ENCODE measurements around the gene ST6GALNAC6. TPM values are rescaled to one million over a fixed set of nuclear protein-coding genes. Genes with fewer than 3 reads are reported as not detected.
A peak's percentile ranks its signal among the peaks of the same experiment; 100 is the strongest.
"Not testable (repeated sequence)": the region's sequence is repeated elsewhere in the genome, so short reads cannot be mapped to it uniquely, and the experiment has no call there.

Gene ST6GALNAC6
- polyA plus RNA-seq, 1 donor from 2014 or later, result 38.9 TPM

- Mint-ChIP-seq H3K4me1 (peaks cover 2 to 7% (median 5%) of the 10 kb centered on the region in 3 donors), H3K9me3 (no peaks in the 10 kb centered on the region), H3K27ac (no peak overlapping the region), H3K4me3 (no peak overlapping the region), H3K36me3 (no peaks in the 10 kb centered on the region), H3K27me3 (peaks cover 5% of the 10 kb centered on the region)
Measured at GRCh38 chr9:127871531-127871930, 27.9 kb downstream of the ST6GALNAC6 start.

GRCh38 chr9:127870887-127871286 is 28.5 kb downstream of the ST6GALNAC6 start:
- no peak overlapping the region for H3K27ac Mint-ChIP-seq
- no peaks in the 10 kb centered on the region for H3K36me3 Mint-ChIP-seq
- H3K4me1 Mint-ChIP-seq, result peaks cover 8 to 14% (median 10%) of the 10 kb centered on the region in 3 donors
- no peak overlapping the region for H3K4me3 Mint-ChIP-seq
- no peaks in the 10 kb centered on the region for H3K9me3 Mint-ChIP-seq
- H3K27me3 Mint-ChIP-seq, result peaks cover 2% of the 10 kb centered on the region

GRCh38 chr9:127870153-127870491 is 29.3 kb downstream of the ST6GALNAC6 start:
- H3K4me3 Mint-ChIP-seq, H3K9me3 Mint-ChIP-seq, H3K36me3 Mint-ChIP-seq, H3K27me3 Mint-ChIP-seq: not testable (repeated sequence)
- Mint-ChIP-seq H3K4me1 (peaks cover 16 to 21% (median 18%) of the 10 kb centered on the region in 3 donors), H3K27ac (peak overlapping the region in 2 of 3 donors; percentile 53 to 64)

GRCh38 chr9:127869310-127870152 is 29.9 kb downstream of the ST6GALNAC6 start:
- peaks cover 22 to 25% (median 22%) of the 10 kb centered on the region in 3 donors for H3K4me1 Mint-ChIP-seq
- H3K9me3 Mint-ChIP-seq, result no peaks in the 10 kb centered on the region
- H3K27ac Mint-ChIP-seq, result peak overlapping the region in 2 of 3 donors; percentile 53 to 64
- no peak overlapping the region for H3K4me3 Mint-ChIP-seq
- no peaks in the 10 kb centered on the region for H3K27me3 Mint-ChIP-seq
- peaks cover 2% of the 10 kb centered on the region for H3K36me3 Mint-ChIP-seq

- Mint-ChIP-seq H3K27me3 (no peaks in the 10 kb centered on the region), H3K27ac (peak overlapping the region; percentile 76 to 92 (median 83)), H3K9me3 (no peaks in the 10 kb centered on the region), H3K4me3 (no peak overlapping the region), H3K36me3 (peaks cover 2% of the 10 kb centered on the region), H3K4me1 (peaks cover 22 to 25% (median 22%) of the 10 kb centered on the region in 3 donors)
Measured at GRCh38 chr9:127868278-127868902, 31.0 kb downstream of the ST6GALNAC6 start.

GRCh38 chr9:127867356-127868277 is 31.8 kb downstream of the ST6GALNAC6 start:
- H3K27ac Mint-ChIP-seq, result peak overlapping the region in 2 of 3 donors; percentile 76 to 92
- H3K4me3 Mint-ChIP-seq, result no peak overlapping the region
- no peaks in the 10 kb centered on the region for H3K9me3 Mint-ChIP-seq
- H3K36me3 Mint-ChIP-seq, result peaks cover 2% of the 10 kb centered on the region
- H3K27me3 Mint-ChIP-seq, result no peaks in the 10 kb centered on the region
- peaks cover 27 to 31% (median 28%) of the 10 kb centered on the region in 3 donors for H3K4me1 Mint-ChIP-seq

- Mint-ChIP-seq H3K9me3 (no peaks in the 10 kb centered on the region), H3K36me3 (peaks cover 2% of the 10 kb centered on the region), H3K4me1 (peaks cover 34 to 38% (median 34%) of the 10 kb centered on the region in 3 donors), H3K27ac (peak overlapping the region; percentile 87 to 93 (median 92)), H3K27me3 (no peaks in the 10 kb centered on the region), H3K4me3 (peak overlapping the region in 3 of 4 donors; percentile 7 to 77 (median 65))
Measured at GRCh38 chr9:127866535-127866934, 32.9 kb downstream of the ST6GALNAC6 start.

GRCh38 chr9:127865645-127866464 is 33.5 kb downstream of the ST6GALNAC6 start:
- Mint-ChIP-seq H3K27ac (peak overlapping the region; percentile 92 to 96 (median 93)), H3K4me3 (peak overlapping the region in 3 of 4 donors; percentile 73 to 91 (median 80)), H3K4me1 (peaks cover 38 to 44% (median 39%) of the 10 kb centered on the region in 3 donors), H3K36me3 (peaks cover 2% of the 10 kb centered on the region), H3K27me3 (no peaks in the 10 kb centered on the region), H3K9me3 (no peaks in the 10 kb centered on the region)

- Mint-ChIP-seq H3K27me3 (no peaks in the 10 kb centered on the region), H3K9me3 (peaks cover 0 to 2% (median 0%) of the 10 kb centered on the region in 3 donors), H3K27ac (peak overlapping the region; percentile 96 to 100 (median 99)), H3K4me1 (peaks cover 42 to 43% (median 42%) of the 10 kb centered on the region in 3 donors), H3K36me3 (peaks cover 2% of the 10 kb centered on the region), H3K4me3 (peak overlapping the region in 3 of 4 donors; percentile 63 to 88 (median 83))
Measured at GRCh38 chr9:127863191-127863621, 36.2 kb downstream of the ST6GALNAC6 start.

GRCh38 chr9:127862075-127863011 is 37.1 kb downstream of the ST6GALNAC6 start:
- peak overlapping the region; percentile 96 to 100 (median 99) for H3K27ac Mint-ChIP-seq
- peaks cover 41 to 45% (median 42%) of the 10 kb centered on the region in 3 donors for H3K4me1 Mint-ChIP-seq
- H3K9me3 Mint-ChIP-seq, result peaks cover 0 to 2% (median 0%) of the 10 kb centered on the region in 3 donors
- peak overlapping the region in 3 of 4 donors; percentile 83 to 88 (median 85) for H3K4me3 Mint-ChIP-seq
- peaks cover 2% of the 10 kb centered on the region for H3K36me3 Mint-ChIP-seq
- no peaks in the 10 kb centered on the region for H3K27me3 Mint-ChIP-seq

GRCh38 chr9:127860779-127861178 is 38.6 kb downstream of the ST6GALNAC6 start:
- Mint-ChIP-seq H3K27me3 (peaks cover 2% of the 10 kb centered on the region), H3K9me3 (peaks cover 0 to 2% (median 0%) of the 10 kb centered on the region in 3 donors), H3K27ac (peak overlapping the region in 1 of 3 donors; percentile 76), H3K36me3 (peaks cover 1% of the 10 kb centered on the region), H3K4me3 (peak overlapping the region in 1 of 4 donors; percentile 70), H3K4me1 (peaks cover 31 to 36% (median 34%) of the 10 kb centered on the region in 3 donors)

GRCh38 chr9:127860260-127860659 is 39.1 kb downstream of the ST6GALNAC6 start:
- peaks cover 26 to 31% (median 29%) of the 10 kb centered on the region in 3 donors for H3K4me1 Mint-ChIP-seq
- H3K9me3 Mint-ChIP-seq, result peaks cover 0 to 2% (median 0%) of the 10 kb centered on the region in 3 donors
- H3K4me3 Mint-ChIP-seq, result no peak overlapping the region
- H3K36me3 Mint-ChIP-seq, result no peaks in the 10 kb centered on the region
- no peak overlapping the region for H3K27ac Mint-ChIP-seq
- H3K27me3 Mint-ChIP-seq, result peaks cover 2% of the 10 kb centered on the region

GRCh38 chr9:127858041-127858512 is 41.3 kb downstream of the ST6GALNAC6 start:
- Mint-ChIP-seq H3K27me3 (peaks cover 2% of the 10 kb centered on the region), H3K4me3 (no peak overlapping the region), H3K27ac (peak overlapping the region in 1 of 3 donors; percentile 77), H3K9me3 (peaks cover 0 to 2% (median 0%) of the 10 kb centered on the region in 3 donors), H3K4me1 (peaks cover 19 to 24% (median 23%) of the 10 kb centered on the region in 3 donors), H3K36me3 (no peaks in the 10 kb centered on the region)

All from IgD-negative memory B cell (primary cell).